Measurements from ENCODE around the gene SPOCD1.

GRCh38 chr1:31761883-31762282, 53.9 kb downstream of the SPOCD1 start:
- no peak for TF ChIP-seq GATA2 (IDR thresholded peaks at IDR 0.05; ENCODE audit: low read depth, low read length)
- no peak for TF ChIP-seq GATA3 (IDR thresholded peaks at IDR 0.05; ENCODE audit: low read depth, low read length)

Measured in SH-SY5Y (cell line).